CD4-positive, alpha-beta T cell (primary cell): ENCODE results near the gene LMTK3. TPM values are rescaled to one million over a fixed set of nuclear protein-coding genes. Genes with fewer than 3 reads are reported as not detected.

Source experiments
- ATAC-seq: fragments of 200-7000 bp; cut with Tn5 transposase; one replicate; pipeline ENCODE4 v1.10.0; 2022; ENCODE audit warnings: mild to moderate bottlenecking; ENCODE audit not compliant: poor library complexity
- CTCF ChIA-PET: fragments of 350-600 bp; sonication (Branson Sonifier 250); formaldehyde crosslinking; loops from one replicate; lab custom pipeline; 2021; ENCODE audit warnings: antibody characterized with exemption, inconsistent platforms; lab: Charles Lee
- POLR2A ChIA-PET: fragments of 350-600 bp; sonication (Branson Sonifier 250); formaldehyde crosslinking; loops from one replicate; lab custom pipeline; 2021; ENCODE audit warnings: antibody characterized with exemption, inconsistent platforms; lab: Charles Lee
- DNase-seq, 14 experiments: peaks; one replicate each; pipeline ENCODE4 v3.0.0-alpha.2; 2013 to 2020; ENCODE audit warnings: mixed read lengths in 2 of 14
- H3K27ac ChIP-seq, 2 donors: one replicate each; pipeline versions ENCODE4 v1.5.1 to v1.7.0; 2013; ENCODE audit warnings: low read length in 2 of 2, low read depth in 1 of 2, mild to moderate bottlenecking in 1 of 2
- H3K27me3 ChIP-seq, 2 experiments: 1 replicate in 1 of 2; 2 replicates in 1 of 2; pipeline versions ENCODE4 v1.6.1 to v1.7.0; 2013; ENCODE audit warnings: low read length in 2 of 2, control low read depth in 1 of 2, mild to moderate bottlenecking in 1 of 2, moderate library complexity in 1 of 2; ENCODE audit not compliant: insufficient read depth in 2 of 2, control insufficient read depth in 1 of 2
- H3K36me3 ChIP-seq: one replicate; pipeline ENCODE4 v1.6.1; 2013; ENCODE audit warnings: low read length, control low read depth; ENCODE audit not compliant: insufficient read depth
- H3K4me1 ChIP-seq: one replicate; pipeline ENCODE4 v1.6.1; 2013; ENCODE audit warnings: low read length, control low read depth; ENCODE audit not compliant: insufficient read depth
- H3K4me3 ChIP-seq: one replicate; pipeline ENCODE4 v1.5.1; 2013; ENCODE audit warnings: mild to moderate bottlenecking, low read length, moderate library complexity
- H3K9me3 ChIP-seq, 2 experiments: 1 replicate in 1 of 2; 2 replicates in 1 of 2; pipeline versions ENCODE4 v1.6.1 to v1.7.0; 2013; ENCODE audit warnings: low read length in 2 of 2, mild to moderate bottlenecking in 2 of 2, control low read depth in 1 of 2, moderate library complexity in 1 of 2; ENCODE audit not compliant: control insufficient read depth in 1 of 2, insufficient read depth in 1 of 2
- H3K27ac Mint-ChIP-seq: one replicate; pipeline ENCODE4 v1.8.0; 2020; ENCODE audit warnings: mixed read lengths
- H3K27me3 Mint-ChIP-seq: one replicate; pipeline ENCODE4 v1.8.0; 2021; ENCODE audit warnings: mixed read lengths
- H3K36me3 Mint-ChIP-seq: one replicate; pipeline ENCODE4 v1.8.0; 2021; ENCODE audit warnings: low read depth, mixed read lengths
- H3K4me1 Mint-ChIP-seq: one replicate; pipeline ENCODE4 v1.8.0; 2021; ENCODE audit warnings: low read depth, mixed read lengths
- H3K4me3 Mint-ChIP-seq: one replicate; pipeline ENCODE4 v1.8.0; 2020; ENCODE audit warnings: mild to moderate bottlenecking, mixed read lengths
- H3K9me3 Mint-ChIP-seq: one replicate; pipeline ENCODE4 v1.8.0; 2020; ENCODE audit warnings: mixed read lengths
- intact Hi-C, 2 experiments: fragments of 100-400 bp; cut with DNase I in 1 of 2; cut with micrococcal nuclease in 1 of 2; formaldehyde crosslinking; loops; one replicate each; pipeline versions ENCODE4 v1.15.1 to v1.9.0; 2023 to 2025; cut with DNase I, micrococcal nuclease
- total RNA-seq, 174 experiments: library from RNA in 2 of 174; stranded (reverse) in 2 of 174; gene quantifications; one replicate each; pipeline ENCODE4 v1.2.3 and lab custom pipeline; 2021 to 2026
- TF ChIP-seq, protein P1 (sequence below): fragments of 200-600 bp; IDR thresholded peaks from one replicate; pipeline ENCODE4 v1.8.0; 2022; ENCODE audit warnings: antibody characterized with exemption, mild to moderate bottlenecking

Gene LMTK3
- total RNA-seq, 2 experiments from 2014 or later, result 15.6 to 18.9 TPM

DNA sequence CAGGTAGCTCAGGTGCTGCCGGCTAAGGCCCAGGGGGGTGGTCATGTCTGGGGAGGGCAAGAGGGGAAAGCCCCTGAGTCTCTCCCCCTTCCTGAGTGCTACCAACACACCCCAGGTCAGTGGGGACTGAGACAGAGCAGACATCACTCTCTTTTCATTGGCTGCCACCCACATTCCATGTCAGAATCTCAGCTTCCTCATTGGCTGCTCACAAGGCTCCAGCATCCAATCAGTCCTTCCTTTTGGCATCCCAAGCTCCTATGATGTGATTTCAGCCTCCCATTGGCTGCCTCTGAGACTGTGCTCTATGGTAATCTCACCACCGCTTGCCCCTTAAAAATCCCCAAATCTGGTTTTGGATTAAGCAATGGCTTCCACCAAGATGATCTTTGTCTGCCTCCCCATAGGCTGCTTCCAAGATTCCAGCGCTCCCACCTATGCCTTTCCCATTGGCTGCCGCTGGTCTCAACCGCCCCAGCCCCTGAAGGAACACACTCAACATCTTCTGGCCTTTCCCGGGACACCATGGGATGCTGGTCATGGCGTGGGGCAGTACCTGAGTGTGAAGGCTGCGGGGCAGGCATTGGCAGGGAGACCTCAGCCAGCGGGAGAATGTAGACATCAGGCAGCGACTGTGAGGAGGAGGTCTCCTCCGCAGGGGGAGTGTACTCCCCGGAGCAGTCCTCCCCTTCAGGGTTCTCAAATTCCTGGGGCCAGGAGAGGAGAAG lies 2.0 kb downstream of the LMTK3 start:
- H3K36me3 ChIP-seq, result peaks cover 11% of the 10 kb centered on the region
- peaks cover 42% of the 10 kb centered on the region for H3K4me1 ChIP-seq
- no peak for ATAC-seq
- Mint-ChIP-seq H3K9me3 (no peaks in the 10 kb centered on the region), H3K27ac (no peak overlapping the region), H3K4me3 (peak overlapping the region; percentile 52), H3K36me3 (peaks cover 16% of the 10 kb centered on the region), H3K4me1 (peaks cover 15% of the 10 kb centered on the region), H3K27me3 (no peaks in the 10 kb centered on the region)
- intact Hi-C loops, result loop anchor here in 1 of 2 experiments (5.0 to 10.0 kb wide), 4 partner anchors 147 to 333 kb away; partner anchors contain the start of genes MAMSTR, SYNGR4 and TMEM143
- H3K27ac ChIP-seq, result no peak overlapping the region
- TF ChIP-seq, protein P1, sequence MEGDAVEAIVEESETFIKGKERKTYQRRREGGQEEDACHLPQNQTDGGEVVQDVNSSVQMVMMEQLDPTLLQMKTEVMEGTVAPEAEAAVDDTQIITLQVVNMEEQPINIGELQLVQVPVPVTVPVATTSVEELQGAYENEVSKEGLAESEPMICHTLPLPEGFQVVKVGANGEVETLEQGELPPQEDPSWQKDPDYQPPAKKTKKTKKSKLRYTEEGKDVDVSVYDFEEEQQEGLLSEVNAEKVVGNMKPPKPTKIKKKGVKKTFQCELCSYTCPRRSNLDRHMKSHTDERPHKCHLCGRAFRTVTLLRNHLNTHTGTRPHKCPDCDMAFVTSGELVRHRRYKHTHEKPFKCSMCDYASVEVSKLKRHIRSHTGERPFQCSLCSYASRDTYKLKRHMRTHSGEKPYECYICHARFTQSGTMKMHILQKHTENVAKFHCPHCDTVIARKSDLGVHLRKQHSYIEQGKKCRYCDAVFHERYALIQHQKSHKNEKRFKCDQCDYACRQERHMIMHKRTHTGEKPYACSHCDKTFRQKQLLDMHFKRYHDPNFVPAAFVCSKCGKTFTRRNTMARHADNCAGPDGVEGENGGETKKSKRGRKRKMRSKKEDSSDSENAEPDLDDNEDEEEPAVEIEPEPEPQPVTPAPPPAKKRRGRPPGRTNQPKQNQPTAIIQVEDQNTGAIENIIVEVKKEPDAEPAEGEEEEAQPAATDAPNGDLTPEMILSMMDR, result no peak
- no peak overlapping the region for H3K4me3 ChIP-seq
- ChIA-PET CTCF (interaction anchor here (1.4 kb wide), 1 partner anchor 80 kb away, joined by 4 read pairs; no protein-coding TSS in a partner anchor), POLR2A (interaction anchor here (0.6 to 1.6 kb wide), 4 partner anchors 16 to 176 kb away, joined by 3 to 8 read pairs (median 4); partner anchors contain the start of genes RPL18 and SPHK2)
- no peaks in the 10 kb centered on the region for H3K27me3 ChIP-seq
- no peaks in the 10 kb centered on the region for H3K9me3 ChIP-seq
- DNase-seq, result peak in 1 of 14 experiments; percentile 5

DNA sequence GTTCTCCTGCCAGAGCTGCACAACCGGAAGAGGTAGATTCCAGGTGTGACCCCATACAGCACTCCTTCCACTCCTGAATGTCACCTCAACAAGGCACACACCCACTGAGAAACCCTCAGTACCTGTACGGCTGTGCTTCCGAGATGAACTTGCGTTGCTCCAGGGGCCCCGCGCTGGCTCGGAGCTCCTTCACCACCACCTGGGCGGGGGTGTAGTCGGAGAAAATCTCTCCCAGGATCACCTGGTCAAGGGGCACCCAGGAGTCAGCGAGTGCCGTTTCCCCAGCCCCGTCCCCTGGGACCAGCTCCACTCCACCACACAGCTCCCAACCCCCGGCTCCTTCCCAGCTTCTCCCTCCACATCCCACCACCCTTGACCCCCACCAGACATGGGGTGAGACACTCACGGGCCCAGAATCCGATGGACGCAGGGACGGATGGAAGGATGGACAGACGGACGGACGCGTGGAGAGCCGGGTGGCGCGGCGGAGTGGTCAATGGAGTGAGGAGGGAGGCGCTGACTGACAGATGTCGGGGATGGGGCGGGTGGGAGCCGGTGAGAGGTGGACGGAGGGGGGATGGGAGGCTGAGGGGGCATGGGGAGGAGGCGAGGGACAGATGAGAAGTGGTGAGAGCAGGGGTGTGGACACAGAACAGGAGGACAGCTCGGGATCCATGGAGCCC lies 2.8 kb downstream of the LMTK3 start:
- Mint-ChIP-seq H3K27ac (no peak overlapping the region), H3K4me3 (no peak overlapping the region), H3K27me3 (no peaks in the 10 kb centered on the region), H3K36me3 (peaks cover 16% of the 10 kb centered on the region), H3K4me1 (peaks cover 12% of the 10 kb centered on the region), H3K9me3 (no peaks in the 10 kb centered on the region)
- Histone ChIP-seq H3K27me3 (no peaks in the 10 kb centered on the region), H3K36me3 (peaks cover 11% of the 10 kb centered on the region), H3K27ac (no peak overlapping the region), H3K4me1 (peaks cover 39% of the 10 kb centered on the region), H3K4me3 (no peak overlapping the region), H3K9me3 (no peaks in the 10 kb centered on the region)
- no peak for DNase-seq
- no peak for ATAC-seq
- TF ChIP-seq, protein P1, result no peak
- POLR2A ChIA-PET, result interaction anchor here (0.6 kb wide), 1 partner anchor 175 kb away, joined by 3 read pairs; no protein-coding TSS in a partner anchor
- intact Hi-C loops, result loop anchor here in 1 of 2 experiments (5.0 to 10.0 kb wide), 2 partner anchors 206 to 333 kb away; partner anchors contain the start of gene MAMSTR
- CTCF ChIA-PET, result no interaction called here

DNA sequence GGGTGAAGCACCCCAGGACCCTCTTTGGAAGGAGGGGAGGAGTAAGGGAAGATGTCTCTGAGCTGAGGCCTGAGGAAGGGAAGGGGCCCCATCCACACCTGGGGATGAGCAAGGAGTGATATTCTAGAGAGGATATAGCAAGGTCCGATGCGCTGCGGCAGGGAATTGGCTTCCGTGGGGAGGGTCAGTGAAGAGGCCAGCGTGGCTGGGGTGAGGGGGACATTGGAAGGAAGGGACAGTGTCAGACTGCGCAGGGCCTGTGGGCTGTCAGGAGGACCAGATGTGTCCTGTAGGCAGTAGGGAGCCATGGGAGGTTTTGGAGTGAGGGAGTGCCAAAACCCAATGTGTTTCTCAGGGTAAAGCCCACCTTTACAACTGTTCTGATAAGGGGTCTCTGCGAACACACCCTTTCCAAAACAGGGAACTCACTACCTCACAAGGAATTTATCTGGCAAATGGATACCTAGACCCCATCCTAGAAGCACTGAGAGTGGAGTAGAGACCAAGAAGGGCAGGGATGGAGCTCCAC lies 3.7 kb downstream of the LMTK3 start:
- ChIA-PET CTCF (interaction anchor here (0.9 to 3.7 kb wide), 2 partner anchors 76 to 80 kb away, joined by 7 to 25 read pairs; no protein-coding TSS in a partner anchor), POLR2A (no interaction called here)
- no peak for ATAC-seq

More for the DNA sequence above, 3.7 kb downstream of the LMTK3 start:
- no peaks in the 10 kb centered on the region for H3K9me3 Mint-ChIP-seq
- H3K27me3 ChIP-seq, result no peaks in the 10 kb centered on the region
- peaks cover 13% of the 10 kb centered on the region for H3K4me1 Mint-ChIP-seq
- intact Hi-C loops, result loop anchor here in 1 of 2 experiments (5.0 to 10.0 kb wide), 2 partner anchors 207 to 334 kb away; partner anchors contain the start of gene MAMSTR
- H3K27me3 Mint-ChIP-seq, result no peaks in the 10 kb centered on the region
- H3K36me3 Mint-ChIP-seq, result peaks cover 16% of the 10 kb centered on the region
- no peak overlapping the region for H3K4me3 Mint-ChIP-seq
- DNase-seq, result no peak
- no peak overlapping the region for H3K27ac ChIP-seq
- TF ChIP-seq, protein P1, result no peak
- no peak overlapping the region for H3K27ac Mint-ChIP-seq
- peaks cover 30% of the 10 kb centered on the region for H3K4me1 ChIP-seq
- no peak overlapping the region for H3K4me3 ChIP-seq
- H3K36me3 ChIP-seq, result peaks cover 11% of the 10 kb centered on the region
- no peaks in the 10 kb centered on the region for H3K9me3 ChIP-seq
